Measurements from ENCODE around the gene USP28.
A peak's percentile ranks its signal among the peaks of the same experiment; 100 is the strongest.
"Not testable (repeated sequence)": the region's sequence is repeated elsewhere in the genome, so short reads cannot be mapped to it uniquely, and the experiment has no call there.

USP28 gene

GRCh38 chr11:113875234-113876073 is at the start of gene USP28:
USP28 (minus strand) TSS chr11:113875572; CDS start chr11:113875501, 71 bp downstream.
- peak; percentile 88 to 90 for DNase-seq

GRCh38 chr11:113923572-113923971 is 48.2 kb upstream of the USP28 start:
- DNase-seq, result no peak

- DNase-seq, result not testable (repeated sequence)
These were observed 36.1 kb upstream of the USP28 start for GRCh38 chr11:113911491-113911890.

- DNase-seq, result no peak
These were observed 32.7 kb upstream of the USP28 start for GRCh38 chr11:113908098-113908497.

- DNase-seq, result no peak
These were observed 32.3 kb upstream of the USP28 start for GRCh38 chr11:113907681-113908080.

GRCh38 chr11:113907152-113907551 is 31.8 kb upstream of the USP28 start:
- no peak for DNase-seq

GRCh38 chr11:113906516-113906915 is 31.1 kb upstream of the USP28 start:
- DNase-seq, result no peak

GRCh38 chr11:113906038-113906437 is 30.7 kb upstream of the USP28 start:
- DNase-seq, result no peak

GRCh38 chr11:113904379-113905101 is 29.2 kb upstream of the USP28 start, which contains the start of gene HTR3B:
HTR3B (plus strand) TSS chr11:113904796; CDS start chr11:113904934, 138 bp downstream.
- DNase-seq, result no peak

- DNase-seq, result no peak
These were observed 25.8 kb upstream of the USP28 start for GRCh38 chr11:113901141-113901540.

GRCh38 chr11:113896156-113896879 is 20.9 kb upstream of the USP28 start:
- DNase-seq, result peak; percentile 26 to 44

- DNase-seq, result no peak
These were observed 20.2 kb upstream of the USP28 start for GRCh38 chr11:113895367-113896155.

GRCh38 chr11:113894421-113894996 is 19.1 kb upstream of the USP28 start:
- no peak for DNase-seq

GRCh38 chr11:113888848-113889247 is 13.5 kb upstream of the USP28 start:
- no peak for DNase-seq

GRCh38 chr11:113885897-113886296 is 10.5 kb upstream of the USP28 start:
- DNase-seq, result no peak

- DNase-seq, result no peak
These were observed 9.0 kb upstream of the USP28 start for GRCh38 chr11:113884361-113884836.

GRCh38 chr11:113881856-113882255 is 6.5 kb upstream of the USP28 start:
- DNase-seq, result no peak

- DNase-seq, result no peak
These were observed 5.6 kb upstream of the USP28 start for GRCh38 chr11:113880971-113881370.

- not testable (repeated sequence) for DNase-seq
These were observed 4.1 kb upstream of the USP28 start for GRCh38 chr11:113879446-113879845.

- DNase-seq, result no peak
These were observed 2.3 kb upstream of the USP28 start for GRCh38 chr11:113877670-113878055.

GRCh38 chr11:113876798-113877669 is 1.7 kb upstream of the USP28 start:
- DNase-seq, result no peak
